Kidney epithelial cell (primary cell): ENCODE measurements around the gene RBMS1. TPM values are rescaled to one million over a fixed set of nuclear protein-coding genes. Genes with fewer than 3 reads are reported as not detected.
A peak's percentile ranks its signal among the peaks of the same experiment; 100 is the strongest.

Experiments used
- DNase-seq: peaks from one replicate; pipeline ENCODE4 v3.0.0-alpha.2; 2010; ENCODE audit warnings: low read depth
- H3K27me3 ChIP-seq: 2 replicates; pipeline ENCODE4 v1.6.0; 2011; ENCODE audit warnings: low read length; ENCODE audit not compliant: control insufficient read depth, insufficient read depth
- H3K36me3 ChIP-seq: 2 replicates; pipeline ENCODE4 v1.5.1; 2011; ENCODE audit warnings: low read length; ENCODE audit not compliant: control insufficient read depth, insufficient read depth
- H3K4me3 ChIP-seq: 2 replicates; pipeline ENCODE4 v1.5.1; 2011; ENCODE audit warnings: low read depth, mild to moderate bottlenecking, control low read depth, low read length
- CTCF ChIP-seq: IDR thresholded peaks from 2 replicates; pipeline ENCODE4 v1.5.1; 2011; ENCODE audit warnings: mild to moderate bottlenecking, moderate library complexity, low read length, control low read depth, inconsistent platforms; ENCODE audit not compliant: insufficient read depth, poor library complexity, severe bottlenecking
- total RNA-seq: library from RNA; depleted of rRNA; stranded (reverse); fragments of >200 nt; gene quantifications from 2 replicates; pipeline ENCODE4 v1.2.3, GENCODE V29; 2015

RBMS1 gene
- total RNA-seq, 1 donor from 2014 or later, result 52.5 TPM

- no peak for DNase-seq
- no peak overlapping the region for H3K4me3 ChIP-seq
- no peak for TF ChIP-seq CTCF
- no peaks in the 10 kb centered on the region for H3K27me3 ChIP-seq
- no peaks in the 10 kb centered on the region for H3K36me3 ChIP-seq
These were observed 250.6 kb downstream of the RBMS1 start for GRCh38 chr2:160242893-160243564.

- Histone ChIP-seq H3K27me3 (no peaks in the 10 kb centered on the region), H3K36me3 (no peaks in the 10 kb centered on the region), H3K4me3 (no peak overlapping the region)
- no peak for TF ChIP-seq CTCF
- DNase-seq, result peak; percentile 83
These were observed 252.1 kb downstream of the RBMS1 start for GRCh38 chr2:160241251-160242137.

- DNase-seq, result no peak
- Histone ChIP-seq H3K4me3 (no peak overlapping the region), H3K27me3 (no peaks in the 10 kb centered on the region), H3K36me3 (no peaks in the 10 kb centered on the region)
- no peak for TF ChIP-seq CTCF
These were observed 254.2 kb downstream of the RBMS1 start for GRCh38 chr2:160239436-160239835.

- no peak for TF ChIP-seq CTCF
- H3K4me3 ChIP-seq, result no peak overlapping the region
- H3K36me3 ChIP-seq, result no peaks in the 10 kb centered on the region
- DNase-seq, result no peak
- no peaks in the 10 kb centered on the region for H3K27me3 ChIP-seq
These were observed 255.2 kb downstream of the RBMS1 start for GRCh38 chr2:160238392-160238791.

GRCh38 chr2:160232905-160233475, 260.6 kb downstream of the RBMS1 start:
- H3K4me3 ChIP-seq, result no peak overlapping the region
- no peak for TF ChIP-seq CTCF
- H3K36me3 ChIP-seq, result no peaks in the 10 kb centered on the region
- DNase-seq, result no peak
- no peaks in the 10 kb centered on the region for H3K27me3 ChIP-seq
